Caki2 (cell line): ENCODE data around the gene ASCC1. TPM values are rescaled to one million over a fixed set of nuclear protein-coding genes. Genes with fewer than 3 reads are reported as not detected.

ENCODE experiments used
- DNase-seq: peaks from one replicate; pipeline ENCODE4 v3.0.0-alpha.2; 2015; ENCODE audit warnings: low read depth
- in situ Hi-C: cut with HindIII; loops from 2 replicates; pipeline ENCODE4 v1.10.0; 2016; ENCODE audit warnings: low sequenced_read_pairs, low pct_unique_long_range_greater_than_20kb, mixed read lengths
- total RNA-seq: library from RNA; depleted of rRNA; stranded (reverse); fragments of >200 nt; shearing (Covaris generic); gene quantifications from 2 replicates; pipeline ENCODE4 v1.2.3, GENCODE V29; 2014; ENCODE audit warnings: low replicate concordance

ASCC1 gene
- total RNA-seq, 1 experiment from 2014 or later = 55.1 TPM

DNA sequence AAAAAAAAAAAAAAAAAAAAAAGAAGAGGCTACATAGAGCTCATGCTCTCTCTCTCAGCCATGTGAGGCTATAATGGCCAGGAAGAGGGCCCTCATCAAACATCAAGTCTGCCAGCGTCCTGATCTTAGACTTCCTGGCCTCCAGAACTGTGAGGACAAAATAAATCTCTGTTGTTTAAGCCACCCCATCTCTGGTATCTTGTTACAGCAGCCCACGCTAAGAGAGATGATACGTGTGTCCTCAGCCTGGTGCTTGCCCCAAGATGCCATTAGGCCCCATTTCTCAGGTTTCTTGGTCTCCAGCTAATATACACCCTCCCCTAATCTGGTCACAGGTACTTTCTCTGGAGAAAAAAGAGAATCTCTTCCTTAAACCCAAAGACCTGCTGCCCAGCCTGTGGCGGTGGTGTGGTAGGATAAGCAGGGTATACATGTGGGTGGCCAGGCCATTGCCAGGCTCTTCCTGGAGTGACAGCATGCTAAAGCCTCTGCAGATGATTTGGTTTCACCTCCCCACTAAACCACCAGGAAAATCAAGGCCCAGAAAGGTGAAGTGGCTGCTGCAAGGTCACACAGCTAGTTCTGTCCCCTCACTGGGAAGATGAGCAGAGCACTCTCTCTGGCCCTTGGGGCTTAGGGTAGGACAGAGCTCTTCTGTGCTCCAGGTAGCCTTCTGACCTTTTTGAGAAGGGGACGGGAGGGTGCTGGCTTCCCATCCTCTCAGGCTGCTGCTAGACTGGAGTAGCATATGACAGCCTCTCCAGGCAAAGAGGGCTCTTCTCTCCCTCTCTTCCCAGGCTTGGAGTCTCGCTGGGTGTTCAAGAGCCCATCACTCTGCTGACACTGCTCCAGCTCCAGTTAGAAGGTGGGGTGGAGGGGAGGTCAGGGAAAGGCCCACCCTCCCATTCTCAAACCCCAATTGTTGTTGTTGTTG, 133.0 kb downstream of the ASCC1 start:
- in situ Hi-C loops = no loop called here
- no peak for DNase-seq

DNA sequence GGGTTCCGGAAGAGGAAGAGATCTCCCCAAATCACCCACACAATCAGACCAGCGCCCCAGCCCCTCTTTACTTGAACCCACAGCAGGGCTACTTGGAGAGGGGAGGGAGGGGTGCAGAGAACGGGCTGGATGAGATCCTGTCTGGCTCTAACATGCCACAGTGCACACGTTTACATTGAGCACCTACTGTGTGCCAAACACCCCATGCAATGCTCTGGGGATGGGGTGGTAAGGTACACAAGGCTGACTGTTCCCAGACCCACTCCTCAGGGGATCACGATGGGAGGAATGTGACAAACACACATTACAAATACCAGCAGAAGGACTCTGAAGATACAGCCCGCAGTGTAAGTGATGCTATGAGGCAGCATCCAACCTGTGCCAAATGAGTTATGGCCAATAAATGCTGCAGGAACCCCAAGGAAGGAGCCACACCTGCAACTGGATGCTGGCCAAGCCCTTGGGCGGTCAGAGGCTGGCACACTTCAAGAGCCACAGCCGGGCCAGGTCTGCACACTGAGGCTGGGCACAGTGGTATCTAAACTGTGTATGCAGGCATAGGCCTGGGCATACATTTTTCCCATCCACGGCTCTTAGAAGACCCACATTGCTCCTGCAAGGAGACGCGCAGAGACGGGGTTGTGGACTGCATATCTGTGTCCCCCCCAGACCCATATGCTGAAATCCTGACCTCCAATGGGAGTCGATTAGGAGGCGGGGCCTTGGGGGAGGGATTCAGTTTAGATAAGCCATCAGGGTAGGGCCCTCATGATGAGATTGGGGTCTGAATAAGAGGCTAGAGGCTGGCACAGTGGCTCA, 134.1 kb downstream of the ASCC1 start:
- in situ Hi-C loops = no loop called here
- DNase-seq = no peak

DNA sequence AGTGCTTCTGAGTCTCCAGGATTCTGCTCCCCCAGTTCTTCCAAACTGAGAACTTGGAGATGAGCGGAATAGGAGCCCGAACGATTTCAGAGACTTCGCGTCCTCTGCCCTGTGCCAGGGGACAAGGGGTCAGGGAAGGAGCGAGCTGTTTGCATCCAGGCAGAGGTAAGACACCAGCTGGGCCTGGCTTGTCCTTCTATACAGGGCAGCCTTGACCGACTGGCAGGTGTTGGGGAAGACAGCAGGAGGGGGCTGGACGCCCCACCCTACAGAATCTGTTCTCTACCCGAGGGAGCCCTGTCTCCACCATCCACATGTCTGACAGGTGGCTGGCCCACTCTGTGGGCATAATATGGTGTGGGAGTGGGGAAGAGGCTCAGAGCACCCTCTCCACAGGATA, 134.9 kb downstream of the ASCC1 start:
- in situ Hi-C loops = no loop called here
- DNase-seq = no peak

DNA sequence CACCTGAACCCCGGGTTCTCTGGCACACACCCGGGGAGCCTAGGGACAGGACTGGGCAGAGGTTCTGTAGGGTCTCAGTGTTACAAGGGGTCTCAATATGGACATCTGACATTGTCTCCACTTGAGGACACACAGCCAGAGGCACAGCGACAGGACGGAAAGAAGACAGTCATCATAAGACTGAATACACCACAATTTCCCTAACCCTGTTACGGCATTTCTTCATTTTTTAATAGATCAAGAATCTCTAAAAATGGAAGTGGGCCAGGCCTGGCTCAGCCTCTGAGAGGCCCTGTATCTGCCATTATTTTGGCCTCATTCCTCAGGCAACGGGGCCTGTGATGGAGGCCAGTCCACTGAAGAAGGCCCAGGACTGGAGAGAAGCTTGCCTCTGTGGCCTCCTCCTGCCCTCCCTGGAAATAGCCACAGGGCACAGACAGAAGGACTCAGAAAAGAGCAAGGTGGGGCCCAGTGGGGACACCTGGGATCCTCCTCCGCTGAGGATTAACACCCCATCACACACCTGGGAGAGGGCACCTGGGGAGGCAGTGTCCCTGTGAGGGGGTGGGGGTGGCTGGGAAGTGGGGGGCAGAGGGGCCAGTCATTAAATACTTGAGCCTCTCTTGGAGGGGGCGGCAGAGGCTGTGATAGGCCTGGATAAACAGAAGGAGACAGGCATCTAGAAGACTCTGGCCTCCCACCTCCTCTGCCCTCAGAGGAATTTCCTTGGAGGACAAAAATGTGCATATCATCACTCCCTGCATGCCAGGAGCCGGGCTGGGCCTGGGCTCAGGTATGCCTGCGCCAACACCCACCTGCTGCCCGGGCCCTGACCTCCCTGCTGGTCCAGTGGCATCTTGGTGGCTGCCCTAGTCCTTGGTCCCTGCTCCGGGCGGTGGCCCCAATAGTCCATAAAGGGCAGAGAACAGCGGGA, 135.8 kb downstream of the ASCC1 start:
- no peak for DNase-seq
- in situ Hi-C loops = no loop called here

DNA sequence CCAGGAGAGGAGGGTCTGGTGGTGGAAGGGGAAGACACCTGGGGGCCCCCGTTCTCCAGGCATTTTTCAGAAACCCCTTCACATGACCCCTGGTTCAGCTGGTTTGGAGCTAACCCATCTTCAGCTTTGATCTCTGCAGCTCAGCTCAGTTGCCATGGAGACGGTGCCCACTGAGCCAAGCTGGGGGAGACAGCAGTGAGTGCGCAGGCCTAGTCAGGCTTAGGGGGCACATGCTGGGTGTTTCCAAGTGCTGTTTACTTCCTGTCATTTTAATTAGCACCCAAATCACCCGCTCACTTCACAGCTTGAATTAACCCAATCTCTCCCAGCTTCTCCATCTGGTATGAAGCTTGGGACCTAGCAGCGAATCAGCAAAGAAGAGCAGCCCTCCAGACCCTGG, 136.7 kb downstream of the ASCC1 start:
- no peak for DNase-seq
- in situ Hi-C loops = no loop called here

DNA sequence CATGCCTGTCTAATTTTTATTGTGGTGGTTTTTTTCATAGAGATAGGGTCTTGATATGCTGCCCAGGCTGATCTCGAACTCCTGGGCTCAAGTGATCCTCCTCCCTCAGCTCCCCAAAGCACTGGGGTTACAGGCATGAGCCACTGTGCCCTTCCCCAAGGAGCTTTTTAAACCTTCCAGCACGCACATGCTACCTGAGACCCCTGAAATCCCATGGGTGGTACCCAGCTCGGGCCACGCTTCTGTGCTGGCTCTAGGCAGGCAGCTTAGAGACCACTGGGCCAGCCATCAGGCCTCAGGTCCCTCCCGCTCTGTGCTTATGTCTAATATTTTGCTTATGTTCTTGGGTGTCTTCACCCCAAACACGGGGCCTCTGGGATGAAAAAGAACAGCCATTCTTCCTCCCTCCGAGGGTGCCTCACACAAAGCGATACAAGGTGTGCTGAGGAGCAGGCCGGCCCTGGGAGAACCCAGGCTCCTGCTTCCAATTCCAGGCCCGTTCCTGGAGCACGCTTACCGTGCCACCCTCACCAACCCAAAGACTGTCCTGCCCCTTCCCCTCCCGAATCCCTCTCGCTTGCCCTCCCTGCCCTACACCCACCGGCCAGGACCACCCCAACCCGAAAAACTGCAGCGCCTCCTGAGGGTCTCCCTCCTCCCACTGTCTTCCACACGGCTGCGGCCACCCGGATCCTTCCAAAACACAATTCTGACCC, 138.6 kb downstream of the ASCC1 start:
- in situ Hi-C loops = no loop called here
- no peak for DNase-seq

DNA sequence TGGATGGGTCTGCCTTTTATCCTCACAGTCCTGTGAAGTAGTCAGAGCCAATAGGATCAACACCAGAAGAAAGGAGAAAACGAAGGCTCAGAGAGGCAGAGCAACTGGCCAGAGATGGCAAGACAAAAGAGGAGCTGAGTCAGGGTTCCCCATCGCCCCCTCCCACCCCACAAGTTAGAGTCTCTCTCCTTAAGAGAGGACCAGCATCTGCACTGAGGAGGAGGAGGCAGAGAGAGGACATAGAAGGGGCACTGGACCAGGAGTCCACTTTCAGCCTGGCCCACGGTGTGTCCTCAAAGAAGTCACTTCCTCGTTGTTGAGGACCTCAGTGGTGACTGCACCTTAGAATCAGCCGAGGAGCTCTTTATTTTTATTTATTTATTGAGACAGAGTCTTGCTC, 139.3 kb downstream of the ASCC1 start:
- DNase-seq = no peak
- in situ Hi-C loops = no loop called here

DNA sequence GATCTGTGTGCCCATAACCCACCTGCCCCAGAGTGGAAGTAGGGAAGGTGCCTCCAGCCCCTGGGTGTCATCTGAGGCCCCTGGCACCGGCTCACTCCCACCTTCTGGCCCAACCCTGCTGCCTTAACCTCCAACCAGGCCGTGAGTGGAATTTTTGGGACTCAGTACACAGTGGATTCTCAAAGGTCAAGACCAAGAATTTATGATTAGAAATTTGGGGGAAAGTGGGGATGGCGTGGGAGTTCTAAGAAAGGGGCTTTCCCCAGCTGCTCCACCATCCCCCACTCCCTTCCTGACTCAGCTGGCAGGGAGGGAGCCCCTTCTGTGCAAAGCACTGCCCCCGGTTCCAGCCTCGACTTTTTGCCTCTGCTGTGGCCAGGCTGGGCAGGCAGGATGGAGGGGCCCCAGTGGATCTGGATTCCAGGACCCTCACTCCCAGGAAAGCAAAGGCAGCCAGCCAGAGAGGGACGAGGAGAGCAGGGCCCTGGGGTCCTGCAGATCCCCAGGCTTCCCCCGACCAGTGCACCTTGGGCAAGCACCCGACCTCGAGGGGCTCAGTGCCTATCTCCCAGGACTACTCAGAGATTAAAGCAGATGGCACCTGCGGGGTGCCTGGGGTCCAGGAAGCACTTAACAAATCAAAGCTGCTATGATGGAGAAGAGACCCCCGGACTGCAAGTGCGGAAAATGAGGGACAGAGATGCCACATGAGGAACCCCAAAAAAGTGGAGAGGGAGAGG, 140.5 kb downstream of the ASCC1 start:
- no peak for DNase-seq
- in situ Hi-C loops = no loop called here

DNA sequence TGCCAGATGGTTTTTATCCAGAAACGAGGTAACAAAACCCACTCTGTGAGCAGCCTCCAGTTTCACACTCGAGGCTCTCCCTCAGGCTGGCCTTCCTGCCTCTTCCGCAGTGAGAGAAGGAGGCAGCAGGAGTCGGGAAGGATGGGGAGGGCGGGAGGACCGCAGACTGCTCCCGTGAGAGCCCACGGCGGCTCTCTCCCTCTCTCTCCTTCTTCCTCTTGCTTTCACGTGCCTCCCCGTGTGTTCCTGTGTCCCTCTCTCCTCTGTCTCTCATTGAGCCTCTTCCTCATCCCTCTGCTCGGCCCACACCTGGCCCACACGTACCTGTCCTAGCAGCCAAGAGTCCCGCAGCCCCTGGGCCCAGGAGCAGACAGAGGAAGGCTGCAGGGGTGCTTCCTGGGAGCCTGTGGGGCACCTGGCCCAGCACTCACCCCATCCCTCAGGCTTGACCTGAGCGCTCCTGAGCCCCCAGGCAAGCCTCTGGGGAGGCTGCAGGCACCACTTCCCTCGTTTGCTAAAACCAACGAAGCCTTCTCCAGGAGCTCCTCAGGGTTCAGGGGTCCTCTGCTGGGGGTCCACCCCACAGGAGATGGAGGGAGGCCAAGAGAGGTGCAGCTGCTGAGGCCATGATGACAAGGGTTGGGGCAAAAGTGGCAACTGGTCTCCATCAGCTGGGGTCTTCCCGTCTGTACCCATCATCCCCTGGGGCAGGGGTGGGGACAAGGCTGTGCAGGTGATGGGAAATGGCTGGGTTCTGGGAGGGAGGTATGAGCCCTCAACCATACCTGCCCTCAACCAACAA, 141.3 kb downstream of the ASCC1 start:
- in situ Hi-C loops = no loop called here
- DNase-seq = no peak

DNA sequence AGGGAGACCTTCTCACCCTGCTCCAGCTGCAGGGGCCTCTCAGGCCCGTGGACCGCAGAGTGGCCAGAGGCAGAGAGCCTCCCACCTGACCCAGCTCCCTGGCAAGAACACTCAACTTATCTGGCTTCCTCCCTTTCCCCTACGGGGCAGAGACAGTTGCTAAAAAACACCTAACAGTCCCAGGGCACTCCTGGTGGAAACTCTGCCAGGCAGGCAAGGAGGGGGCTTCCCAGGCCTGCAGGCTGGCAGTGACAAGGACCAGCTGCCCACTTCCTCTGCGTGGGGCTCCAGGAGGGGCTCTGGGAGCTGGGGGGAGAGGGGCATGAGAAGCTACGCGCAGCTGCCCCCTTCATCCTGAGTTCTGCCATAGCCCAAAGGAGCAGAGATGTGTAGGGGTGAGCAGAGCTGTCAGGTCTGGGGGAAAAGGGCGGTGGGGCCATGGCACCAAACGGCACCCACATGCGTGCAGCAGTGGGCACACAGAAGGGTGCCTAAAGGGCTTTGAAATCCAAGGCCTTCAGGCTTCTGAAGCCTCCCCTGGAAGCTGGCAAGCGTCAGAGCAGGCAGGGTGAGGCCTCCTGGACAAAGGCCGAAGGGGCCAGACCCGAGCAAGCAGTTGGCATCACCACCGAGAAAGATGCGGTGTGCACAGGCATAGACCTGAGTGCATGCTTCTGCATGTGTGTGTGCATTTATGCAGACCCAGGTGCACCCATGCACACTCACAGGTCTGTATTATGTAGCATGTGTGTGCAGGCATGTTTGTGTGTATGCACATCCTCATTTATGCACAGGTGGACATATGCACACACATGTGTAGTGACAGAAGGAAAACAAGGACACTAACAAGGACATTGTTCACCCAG, 142.1 kb downstream of the ASCC1 start:
- no peak for DNase-seq
- in situ Hi-C loops = no loop called here

DNA sequence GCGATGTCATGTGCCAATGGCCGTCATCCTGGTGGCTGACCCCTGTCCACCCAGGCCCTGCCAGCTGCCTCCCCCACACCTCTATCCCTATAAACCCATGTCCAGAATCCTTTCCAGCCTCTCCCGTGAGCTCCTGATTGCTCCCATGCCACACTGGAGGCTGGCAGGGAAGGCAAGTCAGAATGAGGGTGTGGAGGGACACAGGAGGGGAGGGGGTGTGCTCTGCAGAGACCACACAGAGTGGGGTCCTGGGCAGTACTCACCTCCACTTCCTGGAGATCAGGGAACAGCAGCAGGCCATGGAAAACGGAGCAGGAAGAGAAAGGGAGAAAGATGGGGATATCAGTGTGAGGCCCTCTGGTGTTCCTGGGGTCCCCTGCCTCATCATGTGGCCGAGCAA, 143.4 kb downstream of the ASCC1 start:
- DNase-seq = no peak
- in situ Hi-C loops = no loop called here

DNA sequence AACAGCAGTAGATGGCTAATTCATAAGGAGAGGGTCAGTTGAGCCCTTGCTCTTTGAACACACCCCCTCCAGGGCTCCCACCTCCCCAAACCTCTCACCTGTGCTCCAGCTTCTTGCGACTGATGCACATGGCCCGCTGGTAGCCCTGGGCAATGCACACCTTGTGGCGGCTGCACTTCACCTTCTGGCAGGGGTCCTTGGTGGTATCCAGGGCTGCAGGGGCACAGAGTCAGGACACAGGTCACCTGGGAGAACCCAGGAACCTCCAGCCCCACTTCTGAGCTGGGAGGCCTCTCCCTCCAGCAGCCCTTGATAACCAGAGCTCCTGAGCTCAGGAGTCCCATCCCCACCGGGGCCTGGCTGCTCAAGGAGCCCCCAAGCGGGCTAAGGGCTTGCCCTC, 144.0 kb downstream of the ASCC1 start:
- no peak for DNase-seq
- in situ Hi-C loops = no loop called here

DNA sequence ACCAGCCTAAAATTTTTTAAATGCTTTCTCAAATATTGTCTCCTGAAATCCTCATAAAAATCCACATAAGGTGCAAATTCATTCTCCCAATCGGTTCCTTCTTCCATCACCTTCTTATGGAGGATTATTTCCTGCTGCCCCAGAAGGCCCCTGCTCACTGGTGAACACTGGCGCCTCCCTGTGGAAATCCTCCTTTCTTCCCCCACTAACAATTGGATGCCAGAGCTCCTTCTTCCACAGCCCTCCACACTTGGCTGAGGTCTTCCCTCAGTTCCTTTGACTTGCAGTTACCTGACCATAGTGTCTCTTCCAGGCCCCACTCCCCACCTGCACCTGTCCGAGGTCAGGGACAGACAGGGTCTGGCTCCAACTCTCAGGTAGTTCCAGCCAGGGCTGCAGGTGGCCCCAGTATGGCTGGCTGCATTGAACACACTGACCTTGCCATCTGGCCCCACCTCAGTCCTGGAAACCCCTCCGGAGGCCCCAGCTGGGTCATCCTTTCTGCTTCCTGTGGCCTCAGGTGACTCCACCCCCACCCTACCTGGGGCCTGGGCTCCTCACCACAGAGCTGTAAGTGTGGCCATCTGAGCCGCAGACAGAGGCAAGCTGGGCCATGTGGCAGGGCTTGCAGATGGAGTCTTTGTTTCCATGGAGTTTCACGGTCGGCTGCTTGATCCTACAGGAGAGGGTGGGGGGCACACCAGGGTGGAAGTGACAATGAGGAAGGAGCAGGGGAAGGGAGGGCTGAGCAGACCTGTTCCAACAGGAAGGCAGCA, 146.1 kb downstream of the ASCC1 start:
- DNase-seq = no peak
- in situ Hi-C loops = no loop called here

DNA sequence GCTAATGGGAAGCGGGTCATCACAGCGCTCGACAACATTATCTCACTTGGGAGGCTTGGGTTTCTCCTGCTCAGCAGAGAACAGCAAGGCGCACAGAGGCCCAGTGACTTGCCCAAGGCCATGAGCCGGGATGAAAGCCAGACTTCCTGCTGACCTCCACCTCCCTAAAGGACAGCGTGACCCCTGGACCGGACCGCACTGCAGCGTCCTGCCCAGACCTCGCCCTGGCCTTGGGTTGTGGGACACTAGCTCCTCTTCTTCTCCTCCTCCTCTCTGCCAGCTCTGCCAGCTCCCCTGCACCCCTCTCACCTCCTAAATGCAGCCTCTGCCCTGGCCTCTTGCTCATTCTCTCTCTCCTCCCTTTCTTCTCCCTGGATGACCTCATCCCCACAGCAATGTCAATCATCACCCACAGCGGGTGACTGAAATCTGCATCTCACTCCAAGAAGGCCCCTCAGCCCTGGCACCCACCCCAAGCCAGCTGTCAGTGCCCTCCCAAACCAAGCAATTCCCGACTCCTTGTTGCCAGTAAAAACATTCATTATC, 147.1 kb downstream of the ASCC1 start:
- in situ Hi-C loops = no loop called here
- DNase-seq = no peak
